Mesenteric fat pad (tissue), 1 donor: ENCODE data around the gene RAD23A. TPM values are rescaled to one million over a fixed set of nuclear protein-coding genes. Genes with fewer than 3 reads are reported as not detected.
"Not testable (repeated sequence)": the region's sequence is repeated elsewhere in the genome, so short reads cannot be mapped to it uniquely, and the experiment has no call there.

ENCODE experiments used
- DNase-seq: peaks from one replicate; pipeline ENCODE4 v3.0.0-alpha.2; 2020; ENCODE audit warnings: low spot score
- total RNA-seq: library from RNA; stranded (reverse); fragmentation: NEBNext Ultra II Directional; extraction: Animal tissue kit (Norgen Biotek cat#: 25700); gene quantifications from one replicate; pipeline ENCODE4 v1.2.1, GENCODE V29; 2021
- donor health status: DM: yes; HTN: yes; CAD: no.

The RAD23A gene
- total RNA-seq, 1 donor from 2014 or later, result 143 TPM

GRCh38 chr19:12953799-12954611 is 8.3 kb downstream of the RAD23A start:
- no peak for DNase-seq

- no peak for DNase-seq
These were observed 8.9 kb downstream of the RAD23A start for GRCh38 chr19:12954612-12954962.

GRCh38 chr19:12955575-12955974 is 9.9 kb downstream of the RAD23A start:
- DNase-seq, result not testable (repeated sequence)

GRCh38 chr19:12955996-12956395 is 10.3 kb downstream of the RAD23A start:
- DNase-seq, result no peak

- DNase-seq, result peak; percentile 93
These were observed 11.1 kb downstream of the RAD23A start, which contains the start of gene GADD45GIP1 for GRCh38 chr19:12956446-12957388. TSS of gene GADD45GIP1 (minus strand) at chr19:12957223. CDS start at chr19:12957212, 11 bp downstream.

- DNase-seq, result not testable (repeated sequence)
These were observed 11.8 kb downstream of the RAD23A start for GRCh38 chr19:12957389-12957952.

GRCh38 chr19:12959481-12959880 is 13.8 kb downstream of the RAD23A start:
- DNase-seq, result no peak

- DNase-seq, result peak; percentile 94
These were observed 19.6 kb downstream of the RAD23A start for GRCh38 chr19:12965017-12965811.

- no peak for DNase-seq
These were observed 20.1 kb downstream of the RAD23A start for GRCh38 chr19:12965812-12966135.

GRCh38 chr19:12967907-12968306 is 22.2 kb downstream of the RAD23A start:
- no peak for DNase-seq

- no peak for DNase-seq
These were observed 23.8 kb downstream of the RAD23A start, which contains the start of gene DAND5 for GRCh38 chr19:12969292-12969988. TSS of gene DAND5 (plus strand) at chr19:12969576. CDS start at chr19:12969661, 85 bp downstream.

- DNase-seq, result no peak
These were observed 24.6 kb downstream of the RAD23A start for GRCh38 chr19:12970070-12970820.

- no peak for DNase-seq
These were observed 27.6 kb downstream of the RAD23A start for GRCh38 chr19:12973236-12973635.

- DNase-seq, result no peak
These were observed 28.9 kb downstream of the RAD23A start for GRCh38 chr19:12974301-12975220.

- DNase-seq, result no peak
These were observed 29.6 kb downstream of the RAD23A start for GRCh38 chr19:12975221-12975741.

GRCh38 chr19:12976109-12976508 is 30.4 kb downstream of the RAD23A start:
- DNase-seq, result not testable (repeated sequence)

GRCh38 chr19:12979974-12980373 is 34.3 kb downstream of the RAD23A start:
- no peak for DNase-seq

GRCh38 chr19:12982648-12983047 is 37.0 kb downstream of the RAD23A start:
- no peak for DNase-seq
